Thyroid gland (tissue), 4 donors: Measurements from ENCODE around the gene SPINK9.

Experiments used
- POLR2A ChIP-seq, 2 donors: fragments of 450-650 bp; IDR thresholded peaks; one replicate each; pipeline ENCODE4 v1.6.1; 2017; ENCODE audit warnings: antibody characterized with exemption in 2 of 2, mild to moderate bottlenecking in 2 of 2, moderate library complexity in 1 of 2
- TF ChIP-seq, protein P1 (sequence below), 6 experiments: fragments of 200-600 bp in 3 of 6; fragments of 450-650 bp in 3 of 6; sonication (generic) in 3 of 6; IDR thresholded peaks; one replicate each; pipeline ENCODE4 v1.5.1; 2016 to 2019; ENCODE audit warnings: antibody characterized with exemption in 6 of 6, mild to moderate bottlenecking in 2 of 6, inconsistent platforms in 1 of 6, moderate library complexity in 1 of 6

DNA sequence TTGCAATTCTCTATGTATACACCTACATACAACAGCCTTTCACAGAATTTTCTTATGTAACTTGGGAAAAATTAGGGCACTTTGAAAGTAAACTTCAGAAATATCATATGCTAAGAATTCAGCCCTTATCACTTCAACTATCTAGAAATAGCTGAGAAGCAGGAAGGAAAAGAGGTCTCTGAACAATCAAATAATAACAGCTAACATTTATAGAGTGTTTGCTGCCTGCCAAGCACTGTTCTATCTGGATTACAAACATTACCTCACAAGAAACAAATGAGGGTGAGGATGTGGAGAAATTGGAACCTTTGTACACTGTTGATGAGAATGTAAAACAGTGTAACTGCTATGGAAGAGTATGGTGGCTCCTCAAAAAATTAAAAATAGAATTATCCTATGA lies 44.0 kb downstream of the SPINK9 start:
- TF ChIP-seq, protein P1, sequence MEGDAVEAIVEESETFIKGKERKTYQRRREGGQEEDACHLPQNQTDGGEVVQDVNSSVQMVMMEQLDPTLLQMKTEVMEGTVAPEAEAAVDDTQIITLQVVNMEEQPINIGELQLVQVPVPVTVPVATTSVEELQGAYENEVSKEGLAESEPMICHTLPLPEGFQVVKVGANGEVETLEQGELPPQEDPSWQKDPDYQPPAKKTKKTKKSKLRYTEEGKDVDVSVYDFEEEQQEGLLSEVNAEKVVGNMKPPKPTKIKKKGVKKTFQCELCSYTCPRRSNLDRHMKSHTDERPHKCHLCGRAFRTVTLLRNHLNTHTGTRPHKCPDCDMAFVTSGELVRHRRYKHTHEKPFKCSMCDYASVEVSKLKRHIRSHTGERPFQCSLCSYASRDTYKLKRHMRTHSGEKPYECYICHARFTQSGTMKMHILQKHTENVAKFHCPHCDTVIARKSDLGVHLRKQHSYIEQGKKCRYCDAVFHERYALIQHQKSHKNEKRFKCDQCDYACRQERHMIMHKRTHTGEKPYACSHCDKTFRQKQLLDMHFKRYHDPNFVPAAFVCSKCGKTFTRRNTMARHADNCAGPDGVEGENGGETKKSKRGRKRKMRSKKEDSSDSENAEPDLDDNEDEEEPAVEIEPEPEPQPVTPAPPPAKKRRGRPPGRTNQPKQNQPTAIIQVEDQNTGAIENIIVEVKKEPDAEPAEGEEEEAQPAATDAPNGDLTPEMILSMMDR (IDR thresholded peaks at IDR 0.05), result no peak
- no peak for TF ChIP-seq POLR2A (IDR thresholded peaks at IDR 0.05)
